SKM-1 (cell line): ENCODE measurements around the gene AHSA1.
"Not testable (repeated sequence)": the region's sequence is repeated elsewhere in the genome, so short reads cannot be mapped to it uniquely, and the experiment has no call there.

ENCODE experiments used
- DNase-seq: peaks from one replicate; lab custom pipeline; 2025; ENCODE audit not compliant: unreplicated experiment; lab: John Stamatoyannopoulos, UW

The AHSA1 gene

GRCh38 chr14:77457522-77458248 lies at the start of gene AHSA1, which contains the start of gene VIPAS39:
Gene AHSA1 (plus strand): TSS chr14:77458093. CDS start chr14:77458190, 97 bp downstream.
Gene VIPAS39 (minus strand): TSS chr14:77457601. CDS start chr14:77454102, 3,499 bp downstream.
- peak; percentile 77 for DNase-seq

- DNase-seq: no peak
Observed at GRCh38 chr14:77409131-77409533, 48.8 kb upstream of the AHSA1 start.

GRCh38 chr14:77415403-77416030 lies 42.4 kb upstream of the AHSA1 start:
- DNase-seq: not testable (repeated sequence)

- not testable (repeated sequence) for DNase-seq
Observed at GRCh38 chr14:77416098-77416497, 41.8 kb upstream of the AHSA1 start.

GRCh38 chr14:77416836-77417235 lies 41.1 kb upstream of the AHSA1 start:
- DNase-seq: no peak

GRCh38 chr14:77421201-77421600 lies 36.7 kb upstream of the AHSA1 start:
- no peak for DNase-seq

GRCh38 chr14:77423423-77423822 lies 34.5 kb upstream of the AHSA1 start, which contains the start of gene NOXRED1:
Gene NOXRED1 (minus strand): TSS chr14:77423523. CDS start chr14:77422889, 634 bp downstream.
- DNase-seq: no peak

- DNase-seq: no peak
Observed at GRCh38 chr14:77424862-77425261, 33.0 kb upstream of the AHSA1 start.

GRCh38 chr14:77426396-77426795 lies 31.5 kb upstream of the AHSA1 start:
- DNase-seq: no peak

- DNase-seq: no peak
Observed at GRCh38 chr14:77436042-77436441, 21.9 kb upstream of the AHSA1 start.

GRCh38 chr14:77438596-77438995 lies 19.3 kb upstream of the AHSA1 start:
- no peak for DNase-seq

- no peak for DNase-seq
Observed at GRCh38 chr14:77439861-77440260, 18.0 kb upstream of the AHSA1 start.

GRCh38 chr14:77442196-77442595 lies 15.7 kb upstream of the AHSA1 start:
- no peak for DNase-seq

GRCh38 chr14:77455966-77456640 lies 1.8 kb upstream of the AHSA1 start:
- no peak for DNase-seq

GRCh38 chr14:77457115-77457521 lies 775 bp upstream of the AHSA1 start:
- DNase-seq: no peak

GRCh38 chr14:77458249-77458950 lies 507 bp downstream of the AHSA1 start:
- DNase-seq: no peak

- peak; percentile 22 for DNase-seq
Observed at GRCh38 chr14:77459072-77459723, 1.3 kb downstream of the AHSA1 start.

- no peak for DNase-seq
Observed at GRCh38 chr14:77467801-77468200, 9.9 kb downstream of the AHSA1 start.

- no peak for DNase-seq
Observed at GRCh38 chr14:77469067-77469505, 11.2 kb downstream of the AHSA1 start.

- DNase-seq: no peak
Observed at GRCh38 chr14:77469539-77469938, 11.6 kb downstream of the AHSA1 start.
